A673 (cell line): ENCODE data around the gene RNPS1. TPM values are rescaled to one million over a fixed set of nuclear protein-coding genes. Genes with fewer than 3 reads are reported as not detected.

Source experiments
- BruUV-seq: library from RNA; stranded (reverse); fragments of 400-500 nt; replicated peaks from 2 replicates; lab custom pipeline; 2021; lab: Mats Ljungman, UMichigan
- CTCF ChIA-PET: fragments of 300-600 bp; sonication (Branson Sonifier 250); formaldehyde crosslinking; loops from one replicate; lab custom pipeline; 2022; ENCODE audit warnings: antibody characterized with exemption; lab: Charles Lee
- POLR2A ChIA-PET: fragments of 300-600 bp; sonication (Branson Sonifier 250); formaldehyde crosslinking; loops from one replicate; lab custom pipeline; 2022; ENCODE audit warnings: antibody characterized with exemption; ENCODE audit not compliant: low non-redundant PET; lab: Charles Lee
- DNase-seq: peaks from one replicate; pipeline ENCODE4 v3.0.0-alpha.2; 2015; ENCODE audit warnings: low spot score
- H3K27ac ChIP-seq: fragments of 200-600 bp; sonication (generic); 2 replicates; pipeline ENCODE4 v1.5.1; 2016; ENCODE audit warnings: mixed run types, low read depth, mild to moderate bottlenecking, mixed read lengths, antibody characterized with exemption, low read length; ENCODE audit not compliant: poor library complexity, severe bottlenecking
- H3K27me3 ChIP-seq: fragments of 200-600 bp; sonication (generic); replicated peaks from 2 replicates; pipeline ENCODE4 v1.6.1; 2017; ENCODE audit warnings: mixed run types, low read depth, mild to moderate bottlenecking, mixed read lengths, antibody characterized with exemption, low read length; ENCODE audit not compliant: insufficient read depth, poor library complexity
- H3K36me3 ChIP-seq: fragments of 200-600 bp; sonication (generic); 2 replicates; pipeline ENCODE4 v1.6.1; 2016; ENCODE audit warnings: mixed run types, mild to moderate bottlenecking, mixed read lengths, antibody characterized with exemption, low read length; ENCODE audit not compliant: insufficient read depth, poor library complexity, severe bottlenecking
- H3K4me1 ChIP-seq: fragments of 200-600 bp; sonication (generic); 2 replicates; pipeline ENCODE4 v1.6.1; 2017; ENCODE audit warnings: mixed run types, mild to moderate bottlenecking, mixed read lengths, antibody characterized with exemption, low read length; ENCODE audit not compliant: insufficient read depth, poor library complexity, severe bottlenecking
- H3K4me3 ChIP-seq: fragments of 200-600 bp; sonication (generic); 2 replicates; pipeline ENCODE4 v1.5.1; 2016; ENCODE audit warnings: low read depth, mixed run types, mild to moderate bottlenecking, mixed read lengths, low read length; ENCODE audit not compliant: poor library complexity, severe bottlenecking
- H3K9me3 ChIP-seq: fragments of 200-600 bp; sonication (generic); 2 replicates; pipeline ENCODE4 v1.6.1; 2016; ENCODE audit warnings: mixed run types, low read depth, mild to moderate bottlenecking, mixed read lengths, antibody characterized with exemption, low read length; ENCODE audit not compliant: poor library complexity, severe bottlenecking
- EZH2 ChIP-seq: fragments of 200-600 bp; sonication (generic); IDR thresholded peaks from 2 replicates; pipeline ENCODE4 v1.6.1; 2017; ENCODE audit warnings: borderline replicate concordance, low read depth, mild to moderate bottlenecking, mixed read lengths, antibody characterized with exemption, low read length; ENCODE audit not compliant: poor library complexity, severe bottlenecking
- intact Hi-C: fragments of 100-400 bp; cut with micrococcal nuclease; formaldehyde crosslinking; loops from one replicate; pipeline ENCODE4 v1.10.0; 2022; ENCODE audit not compliant: unreplicated experiment
- total RNA-seq: library from RNA; stranded (reverse); gene quantifications from 2 replicates; pipeline ENCODE4 v1.2.3, GENCODE V29; 2021
- TF ChIP-seq, protein P1 (sequence below): fragments of 300-800, 200-600 bp; sonication (generic); conservative IDR thresholded peaks from 2 replicates; pipeline ENCODE4 v1.5.1; 2017; ENCODE audit warnings: low read depth, mild to moderate bottlenecking, antibody characterized with exemption, low read length, moderate library complexity, mixed read lengths

RNPS1 gene
- total RNA-seq, 1 experiment from 2014 or later = 345 TPM

DNA sequence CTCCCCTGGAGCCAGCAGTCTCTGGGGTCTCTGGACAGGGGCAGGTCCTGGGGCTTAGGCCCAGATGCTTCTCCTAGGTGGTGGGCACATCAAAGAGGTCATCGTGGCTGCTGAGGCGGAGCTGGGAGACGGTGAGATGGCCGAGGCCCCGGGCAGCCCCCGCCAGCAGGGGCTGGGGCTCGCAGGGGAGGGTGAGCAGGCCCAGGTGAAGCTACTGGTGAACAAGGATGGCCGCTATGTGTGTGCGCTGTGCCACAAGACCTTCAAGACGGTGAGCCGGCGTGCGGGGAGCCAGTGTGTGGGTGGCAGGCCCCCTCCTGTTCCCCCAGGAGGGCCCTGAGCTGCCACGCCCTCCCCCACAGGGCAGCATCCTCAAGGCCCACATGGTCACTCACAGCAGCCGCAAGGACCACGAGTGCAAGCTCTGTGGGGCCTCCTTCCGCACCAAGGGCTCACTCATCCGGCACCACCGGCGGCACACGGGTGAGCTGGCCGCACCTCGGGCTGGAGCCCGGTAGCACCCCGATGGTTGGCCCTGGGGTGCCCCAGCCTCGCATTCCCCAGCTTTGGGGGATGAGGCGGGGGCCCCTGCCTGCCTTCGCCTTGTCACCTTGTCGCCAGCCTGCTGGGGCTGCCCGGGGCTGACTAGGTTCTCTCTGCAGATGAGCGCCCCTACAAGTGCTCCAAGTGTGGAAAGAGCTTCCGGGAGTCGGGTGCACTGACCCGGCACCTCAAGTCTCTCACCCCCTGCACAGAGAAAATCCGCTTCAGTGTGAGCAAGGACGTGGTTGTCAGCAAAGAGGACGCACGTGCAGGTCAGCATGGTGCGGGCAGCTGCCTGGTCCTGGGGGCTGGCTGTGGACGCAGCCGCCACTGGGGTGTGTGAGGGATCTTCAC lies 35.6 kb downstream of the RNPS1 start:
- Histone ChIP-seq H3K36me3 (peaks cover 44% of the 10 kb centered on the region), H3K9me3 (no peaks in the 10 kb centered on the region), H3K27ac (no peak overlapping the region), H3K27me3 (no peaks in the 10 kb centered on the region), H3K4me3 (no peak overlapping the region), H3K4me1 (no peaks in the 10 kb centered on the region)
- TF ChIP-seq EZH2 = no peak
- TF ChIP-seq, protein P1, sequence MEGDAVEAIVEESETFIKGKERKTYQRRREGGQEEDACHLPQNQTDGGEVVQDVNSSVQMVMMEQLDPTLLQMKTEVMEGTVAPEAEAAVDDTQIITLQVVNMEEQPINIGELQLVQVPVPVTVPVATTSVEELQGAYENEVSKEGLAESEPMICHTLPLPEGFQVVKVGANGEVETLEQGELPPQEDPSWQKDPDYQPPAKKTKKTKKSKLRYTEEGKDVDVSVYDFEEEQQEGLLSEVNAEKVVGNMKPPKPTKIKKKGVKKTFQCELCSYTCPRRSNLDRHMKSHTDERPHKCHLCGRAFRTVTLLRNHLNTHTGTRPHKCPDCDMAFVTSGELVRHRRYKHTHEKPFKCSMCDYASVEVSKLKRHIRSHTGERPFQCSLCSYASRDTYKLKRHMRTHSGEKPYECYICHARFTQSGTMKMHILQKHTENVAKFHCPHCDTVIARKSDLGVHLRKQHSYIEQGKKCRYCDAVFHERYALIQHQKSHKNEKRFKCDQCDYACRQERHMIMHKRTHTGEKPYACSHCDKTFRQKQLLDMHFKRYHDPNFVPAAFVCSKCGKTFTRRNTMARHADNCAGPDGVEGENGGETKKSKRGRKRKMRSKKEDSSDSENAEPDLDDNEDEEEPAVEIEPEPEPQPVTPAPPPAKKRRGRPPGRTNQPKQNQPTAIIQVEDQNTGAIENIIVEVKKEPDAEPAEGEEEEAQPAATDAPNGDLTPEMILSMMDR = no peak
- DNase-seq = no peak
- BruUV-seq = no TSS peak
- CTCF ChIA-PET = no interaction called here
- POLR2A ChIA-PET = no interaction called here
- intact Hi-C loops = no loop called here

DNA sequence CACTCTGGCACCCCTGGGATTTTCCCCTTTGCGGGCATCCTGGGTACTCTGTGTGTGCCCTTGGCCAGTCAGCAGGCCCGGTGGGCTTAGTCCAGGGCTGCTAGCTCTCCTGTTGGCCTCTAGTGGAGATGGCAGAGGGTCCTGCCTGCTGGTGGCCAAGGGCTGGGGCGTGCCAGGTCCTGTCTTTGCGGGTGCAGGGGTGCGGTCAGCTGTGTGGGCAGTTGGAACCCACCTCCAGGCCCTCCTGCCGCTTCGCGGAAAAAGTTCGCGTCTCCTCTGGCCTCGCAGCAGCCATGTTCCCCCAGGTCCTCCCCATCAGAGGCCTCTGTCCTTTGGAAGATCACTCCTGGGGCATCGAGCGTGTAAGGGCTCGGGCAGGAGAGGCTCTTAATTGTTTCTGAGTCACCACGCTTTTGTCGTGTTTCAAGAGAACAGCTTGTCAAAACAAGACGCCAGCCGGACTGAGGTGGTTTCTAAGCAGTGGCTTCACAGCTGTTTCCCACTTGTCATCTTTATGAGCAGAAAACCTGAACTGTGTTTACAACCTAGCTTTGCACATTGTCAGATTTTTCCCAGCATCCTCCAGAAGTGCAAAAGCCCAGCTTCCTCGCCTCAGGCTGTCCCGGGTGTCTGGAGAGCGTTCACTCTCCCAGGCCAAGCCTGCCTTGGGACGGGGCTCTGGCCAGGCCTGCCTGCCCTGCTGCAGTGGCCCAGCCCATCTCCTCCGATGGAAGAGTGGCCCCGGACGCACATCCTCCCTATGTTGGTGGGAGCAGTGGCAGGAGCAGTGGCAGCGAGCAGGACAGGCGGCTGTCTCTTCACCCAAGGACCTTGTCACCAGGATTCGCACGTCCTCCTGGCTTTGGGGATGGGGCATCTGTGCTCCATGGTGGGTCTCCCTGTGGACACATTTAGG lies 36.7 kb downstream of the RNPS1 start:
- Histone ChIP-seq H3K9me3 (no peaks in the 10 kb centered on the region), H3K36me3 (peaks cover 44% of the 10 kb centered on the region), H3K27me3 (no peaks in the 10 kb centered on the region), H3K4me1 (no peaks in the 10 kb centered on the region), H3K4me3 (no peak overlapping the region), H3K27ac (no peak overlapping the region)
- DNase-seq = no peak
- no TSS peak for BruUV-seq
- CTCF ChIA-PET = no interaction called here
- no peak for TF ChIP-seq EZH2
- TF ChIP-seq, protein P1 = no peak
- intact Hi-C loops = no loop called here
- POLR2A ChIA-PET = no interaction called here

DNA sequence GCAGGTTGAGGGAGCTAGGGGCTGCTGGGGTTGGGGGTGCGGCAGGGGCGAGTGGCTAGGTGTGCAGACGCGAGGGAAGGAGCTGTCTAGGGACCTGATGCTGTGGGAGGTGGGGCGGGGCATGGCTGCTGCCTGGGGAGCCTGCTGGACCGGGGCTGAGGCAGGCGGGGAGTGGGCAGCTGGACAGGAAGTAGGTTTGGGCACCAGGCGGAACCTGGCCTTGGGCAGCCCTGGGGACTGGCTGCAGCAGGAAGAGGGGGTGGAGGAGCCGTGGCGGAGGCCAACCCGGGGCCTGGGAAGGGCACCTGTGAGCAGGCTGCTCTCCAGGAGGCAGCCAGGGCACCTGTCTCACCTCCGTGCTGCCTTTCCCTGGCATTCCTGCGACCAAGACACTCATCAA lies 37.5 kb downstream of the RNPS1 start:
- H3K27me3 ChIP-seq = no peaks in the 10 kb centered on the region
- no peaks in the 10 kb centered on the region for H3K4me1 ChIP-seq
- POLR2A ChIA-PET = no interaction called here
- DNase-seq = no peak
- no peak overlapping the region for H3K27ac ChIP-seq
- intact Hi-C loops = no loop called here
- TF ChIP-seq, protein P1 = no peak
- TF ChIP-seq EZH2 = no peak
- H3K36me3 ChIP-seq = peaks cover 40% of the 10 kb centered on the region
- CTCF ChIA-PET = no interaction called here
- BruUV-seq = no TSS peak
- H3K4me3 ChIP-seq = no peak overlapping the region
- H3K9me3 ChIP-seq = no peaks in the 10 kb centered on the region
